Gastrocnemius medialis (tissue), 4 donors: ENCODE data around the gene ZNF850. TPM values are rescaled to one million over a fixed set of nuclear protein-coding genes. Genes with fewer than 3 reads are reported as not detected.
A peak's percentile ranks its signal among the peaks of the same experiment; 100 is the strongest.
"Not testable (repeated sequence)": the region's sequence is repeated elsewhere in the genome, so short reads cannot be mapped to it uniquely, and the experiment has no call there.

Experiments
- ATAC-seq, 2 donors: fragments of 150-250 bp; one replicate each; pipeline ENCODE4 v1.9.1; 2016
- DNase-seq, 2 donors: peaks; one replicate each; pipeline ENCODE4 v3.0.0-alpha.2; 2019
- H3K27ac ChIP-seq, 4 donors: fragments of 200-600 bp; sonication (generic); 1 replicate in 1 of 4; 2 replicates in 3 of 4; pipeline ENCODE4 v1.5.1; 2016 to 2018; ENCODE audit warnings: mild to moderate bottlenecking in 2 of 4, moderate library complexity in 1 of 4
- H3K27me3 ChIP-seq, 3 donors: fragments of 200-600 bp; sonication (generic) in 2 of 3; 1 replicate in 1 of 3; 2 replicates in 2 of 3; pipeline versions ENCODE4 v1.5.1 to v1.6.0; 2016 to 2019; ENCODE audit warnings: mild to moderate bottlenecking in 1 of 3, moderate library complexity in 1 of 3
- H3K36me3 ChIP-seq, 2 donors: fragments of 200-600 bp; sonication (generic) in 1 of 2; one replicate each; pipeline ENCODE4 v1.5.1; 2017 to 2018
- H3K4me1 ChIP-seq, 2 donors: fragments of 200-600 bp; sonication (generic) in 1 of 2; one replicate each; pipeline ENCODE4 v1.5.1; 2016 to 2017; ENCODE audit warnings: mild to moderate bottlenecking in 2 of 2
- H3K4me3 ChIP-seq, 4 donors: fragments of 200-600 bp; sonication (generic) in 3 of 4; 1 replicate in 1 of 4; 2 replicates in 3 of 4; pipeline ENCODE4 v1.5.1; 2016 to 2019; ENCODE audit warnings: mild to moderate bottlenecking in 2 of 4
- H3K9me3 ChIP-seq, 3 donors: fragments of 200-600 bp; sonication (generic) in 2 of 3; 1 replicate in 1 of 3; 2 replicates in 2 of 3; pipeline ENCODE4 v1.5.1; 2016 to 2019
- CTCF ChIP-seq, 5 experiments: fragments of 450-650 bp in 3 of 5; fragments of 200-600 bp in 2 of 5; sonication (generic) in 2 of 5; IDR thresholded peaks in 4 of 5; conservative IDR thresholded peaks in 1 of 5; 1 replicate in 4 of 5; 2 replicates in 1 of 5; pipeline ENCODE4 v1.5.1; 2016 to 2019; ENCODE audit warnings: antibody characterized with exemption in 5 of 5, mild to moderate bottlenecking in 3 of 5, moderate library complexity in 3 of 5
- POLR2A ChIP-seq, 2 donors: fragments of 450-650 bp; IDR thresholded peaks; one replicate each; pipeline ENCODE4 v1.6.1; 2017; ENCODE audit warnings: antibody characterized with exemption in 2 of 2, mild to moderate bottlenecking in 2 of 2, moderate library complexity in 2 of 2
- in situ Hi-C, 4 donors: fragments of 200-750 bp; cut with MboI; loops; one replicate each; pipeline versions ENCODE4 v1.15.0 to v1.8.0; 2017; ENCODE audit warnings: low sequenced_read_pairs in 4 of 4
- intact Hi-C: fragments of 100-400 bp; cut with DNase I; formaldehyde crosslinking; loops from one replicate; pipeline ENCODE4 v1.15.1; 2023; ENCODE audit warnings: low total_unique reads
- total RNA-seq, 4 donors: library from RNA; depleted of rRNA; stranded (reverse); fragments of >200 nt; gene quantifications; one replicate each; pipeline versions ENCODE4 v1.1.0 to v1.2.3, GENCODE V29; 2016

Gene ZNF850
- total RNA-seq, 4 donors from 2014 or later = 0.24 to 0.55 (median 0.42) TPM

- Histone ChIP-seq H3K36me3 (peaks cover 4 to 86% of the 10 kb centered on the region in 2 donors), H3K9me3 (peaks cover 40 to 91% (median 71%) of the 10 kb centered on the region in 3 donors), H3K27me3 (peaks cover 0 to 2% (median 0%) of the 10 kb centered on the region in 3 donors), H3K4me3 (peak overlapping the region in 1 of 4 donors; percentile 27), H3K27ac (no peak overlapping the region), H3K4me1 (no peaks in the 10 kb centered on the region)
- no peak for TF ChIP-seq POLR2A (IDR thresholded peaks at IDR 0.05)
- no peak for TF ChIP-seq CTCF (IDR thresholded peaks at IDR 0.05 in 4 of 5, conservative IDR thresholded peaks at IDR 0.05 in 1 of 5)
- intact Hi-C loops = no loop called here
- in situ Hi-C loops = no loop called here
- ATAC-seq = no peak
- DNase-seq = no peak
Observed at GRCh38 chr19:36747750-36748149, 24.9 kb downstream of the ZNF850 start.

DNA sequence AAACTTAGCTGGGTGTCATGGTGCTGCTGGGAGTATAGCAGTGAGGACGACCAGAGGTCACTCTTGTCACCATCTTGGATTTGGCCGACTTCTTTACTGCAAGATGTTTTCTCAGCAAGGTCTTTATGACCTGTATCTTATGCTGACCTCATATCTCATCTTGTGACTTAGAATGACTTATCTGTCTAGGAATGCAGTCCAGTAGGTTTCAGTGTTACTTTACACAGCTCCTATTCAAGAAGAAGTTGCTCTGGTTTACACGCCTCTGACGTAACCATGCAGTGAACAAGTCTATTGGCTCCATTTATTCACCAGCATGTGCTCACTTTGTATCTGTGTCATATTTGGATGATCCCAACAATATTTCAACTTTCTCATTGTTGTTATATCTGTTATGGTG lies 26.7 kb downstream of the ZNF850 start:
- no peak for DNase-seq
- intact Hi-C loops (no loop called here), in situ Hi-C loops (no loop called here)
- no peak overlapping the region for H3K27ac ChIP-seq
- no peaks in the 10 kb centered on the region for H3K27me3 ChIP-seq
- peaks cover 39 to 90% (median 63%) of the 10 kb centered on the region in 3 donors for H3K9me3 ChIP-seq
- no peaks in the 10 kb centered on the region for H3K4me1 ChIP-seq
- no peak for ATAC-seq
- H3K36me3 ChIP-seq = peaks cover 4 to 75% of the 10 kb centered on the region in 2 donors
- TF ChIP-seq CTCF (IDR thresholded peaks at IDR 0.05 in 4 of 5, conservative IDR thresholded peaks at IDR 0.05 in 1 of 5) (no peak), POLR2A (IDR thresholded peaks at IDR 0.05) (no peak)
- H3K4me3 ChIP-seq = peak overlapping the region in 1 of 4 donors; percentile 19

GRCh38 chr19:36736166-36736565 lies 36.4 kb downstream of the ZNF850 start:
- H3K27ac ChIP-seq, in situ Hi-C loops, DNase-seq, H3K27me3 ChIP-seq, H3K4me1 ChIP-seq, intact Hi-C loops, ATAC-seq: not testable (repeated sequence)
- Histone ChIP-seq H3K9me3 (peaks cover 22 to 62% (median 28%) of the 10 kb centered on the region in 3 donors), H3K4me3 (peak overlapping the region in 1 of 4 donors; percentile 13), H3K36me3 (peaks cover 3 to 51% of the 10 kb centered on the region in 2 donors)

DNA sequence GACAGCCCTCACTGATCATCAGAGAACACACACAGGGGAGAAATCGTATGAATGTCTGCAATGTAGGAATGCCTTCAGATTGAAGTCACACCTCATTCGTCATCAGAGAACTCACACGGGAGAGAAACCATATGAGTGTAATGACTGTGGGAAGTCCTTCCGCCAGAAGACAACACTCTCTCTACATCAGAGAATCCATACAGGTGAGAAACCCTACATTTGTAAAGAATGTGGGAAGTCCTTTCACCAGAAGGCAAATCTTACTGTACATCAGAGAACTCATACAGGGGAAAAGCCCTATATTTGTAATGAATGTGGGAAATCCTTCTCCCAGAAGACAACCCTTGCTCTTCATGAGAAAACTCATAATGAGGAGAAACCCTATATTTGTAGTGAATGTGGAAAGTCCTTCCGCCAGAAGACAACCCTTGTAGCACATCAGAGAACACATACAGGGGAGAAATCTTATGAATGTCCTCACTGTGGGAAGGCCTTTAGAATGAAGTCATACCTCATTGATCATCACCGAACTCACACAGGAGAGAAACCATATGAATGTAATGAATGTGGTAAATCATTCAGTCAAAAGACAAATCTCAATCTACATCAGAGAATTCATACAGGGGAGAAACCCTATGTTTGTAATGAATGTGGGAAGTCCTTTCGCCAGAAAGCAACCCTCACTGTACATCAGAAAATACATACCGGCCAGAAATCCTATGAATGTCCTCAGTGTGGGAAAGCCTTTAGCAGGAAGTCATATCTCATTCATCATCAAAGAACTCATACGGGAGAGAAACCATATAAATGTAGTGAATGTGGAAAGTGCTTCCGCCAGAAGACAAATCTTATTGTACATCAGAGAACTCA lies 52.7 kb downstream of the ZNF850 start:
- DNase-seq = no peak
- Histone ChIP-seq H3K27me3 (peaks cover 0 to 5% (median 0%) of the 10 kb centered on the region in 3 donors), H3K9me3 (peaks cover 36 to 83% (median 58%) of the 10 kb centered on the region in 3 donors), H3K36me3 (peaks cover 41 to 85% of the 10 kb centered on the region in 2 donors), H3K4me3 (peak overlapping the region in 2 of 4 donors; percentile 5 to 15), H3K4me1 (no peaks in the 10 kb centered on the region), H3K27ac (no peak overlapping the region)
- intact Hi-C loops = no loop called here
- ATAC-seq = no peak
- no peak for TF ChIP-seq CTCF (IDR thresholded peaks at IDR 0.05 in 4 of 5, conservative IDR thresholded peaks at IDR 0.05 in 1 of 5)
- no peak for TF ChIP-seq POLR2A (IDR thresholded peaks at IDR 0.05)
- in situ Hi-C loops = no loop called here

GRCh38 chr19:36709423-36709822 lies 63.2 kb downstream of the ZNF850 start:
- Histone ChIP-seq H3K4me1 (no peaks in the 10 kb centered on the region), H3K27me3 (no peaks in the 10 kb centered on the region), H3K36me3 (peaks cover 18 to 70% of the 10 kb centered on the region in 2 donors), H3K9me3 (peaks cover 12 to 74% (median 38%) of the 10 kb centered on the region in 3 donors), H3K27ac (no peak overlapping the region), H3K4me3 (peak overlapping the region in 1 of 4 donors; percentile 35)
- DNase-seq (no peak), ATAC-seq (no peak)
- intact Hi-C loops (no loop called here), in situ Hi-C loops (no loop called here)
- TF ChIP-seq POLR2A (IDR thresholded peaks at IDR 0.05) = no peak
- TF ChIP-seq CTCF (IDR thresholded peaks at IDR 0.05 in 4 of 5, conservative IDR thresholded peaks at IDR 0.05 in 1 of 5) = no peak
